Stimulated activated naive CD8-positive, alpha-beta T cell treated with anti-CD3 and anti-CD28 coated beads, Interleukin-15, Interleukin-2, amounts not matched to agents 100 U/mL and 50 U/mL, for 24 hours (primary cell): Measurements from ENCODE around the gene MDM2.
"Not testable (repeated sequence)": the region's sequence is repeated elsewhere in the genome, so short reads cannot be mapped to it uniquely, and the experiment has no call there.

Experiments used
- ATAC-seq: fragments of 150-1000 bp; cut with Tn5 transposase; one replicate; pipeline ENCODE4 v1.10.0; 2021
- DNase-seq: peaks from one replicate; pipeline ENCODE4 v3.0.0; 2021

MDM2 gene

DNA sequence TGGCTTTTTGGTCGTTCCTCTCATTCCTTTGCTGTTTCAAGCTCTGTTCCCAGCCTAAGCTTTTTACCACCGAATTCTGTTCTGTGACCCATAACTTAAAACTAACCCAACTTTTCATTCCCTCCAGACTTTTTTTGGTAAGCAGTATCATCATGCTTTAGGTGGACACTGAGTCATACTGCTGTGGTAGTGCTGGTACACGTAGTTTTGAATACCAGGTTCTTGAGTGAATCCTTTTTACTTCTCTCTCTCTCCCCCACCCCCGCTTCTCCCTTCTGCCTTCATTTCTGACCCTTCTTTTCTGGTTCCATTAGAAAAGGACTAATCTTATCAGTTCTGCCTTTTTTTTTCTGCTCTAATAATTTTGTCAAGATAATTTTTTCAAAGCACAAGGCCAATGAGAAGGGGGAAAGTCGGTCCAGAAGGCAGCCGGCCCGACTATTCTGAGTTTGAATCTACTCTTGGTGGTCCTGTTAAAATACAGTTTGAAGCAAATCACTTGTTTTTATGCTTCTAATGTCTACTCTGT lies 2.3 kb upstream of the MDM2 start:
- ATAC-seq, result no peak
- DNase-seq, result no peak

- DNase-seq (no peak), ATAC-seq (no peak)
Measured at GRCh38 chr12:68806488-68807237, 1.3 kb upstream of the MDM2 start.

GRCh38 chr12:68807274-68807575 lies 752 bp upstream of the MDM2 start:
- not testable (repeated sequence) for DNase-seq, ATAC-seq

DNA sequence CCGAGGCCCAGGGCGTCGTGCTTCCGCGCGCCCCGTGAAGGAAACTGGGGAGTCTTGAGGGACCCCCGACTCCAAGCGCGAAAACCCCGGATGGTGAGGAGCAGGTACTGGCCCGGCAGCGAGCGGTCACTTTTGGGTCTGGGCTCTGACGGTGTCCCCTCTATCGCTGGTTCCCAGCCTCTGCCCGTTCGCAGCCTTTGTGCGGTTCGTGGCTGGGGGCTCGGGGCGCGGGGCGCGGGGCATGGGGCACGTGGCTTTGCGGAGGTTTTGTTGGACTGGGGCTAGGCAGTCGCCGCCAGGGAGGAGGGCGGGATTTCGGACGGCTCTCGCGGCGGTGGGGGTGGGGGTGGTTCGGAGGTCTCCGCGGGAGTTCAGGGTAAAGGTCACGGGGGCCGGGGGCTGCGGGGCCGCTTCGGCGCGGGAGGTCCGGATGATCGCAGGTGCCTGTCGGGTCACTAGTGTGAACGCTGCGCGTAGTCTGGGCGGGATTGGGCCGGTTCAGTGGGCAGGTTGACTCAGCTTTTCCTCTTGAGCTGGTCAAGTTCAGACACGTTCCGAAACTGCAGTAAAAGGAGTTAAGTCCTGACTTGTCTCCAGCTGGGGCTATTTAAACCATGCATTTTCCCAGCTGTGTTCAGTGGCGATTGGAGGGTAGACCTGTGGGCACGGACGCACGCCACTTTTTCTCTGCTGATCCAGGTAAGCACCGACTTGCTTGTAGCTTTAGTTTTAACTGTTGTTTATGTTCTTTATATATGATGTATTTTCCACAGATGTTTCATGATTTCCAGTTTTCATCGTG lies 612 bp downstream of the MDM2 start:
- peak; percentile 60 for ATAC-seq
- DNase-seq, result peak; percentile 82

DNA sequence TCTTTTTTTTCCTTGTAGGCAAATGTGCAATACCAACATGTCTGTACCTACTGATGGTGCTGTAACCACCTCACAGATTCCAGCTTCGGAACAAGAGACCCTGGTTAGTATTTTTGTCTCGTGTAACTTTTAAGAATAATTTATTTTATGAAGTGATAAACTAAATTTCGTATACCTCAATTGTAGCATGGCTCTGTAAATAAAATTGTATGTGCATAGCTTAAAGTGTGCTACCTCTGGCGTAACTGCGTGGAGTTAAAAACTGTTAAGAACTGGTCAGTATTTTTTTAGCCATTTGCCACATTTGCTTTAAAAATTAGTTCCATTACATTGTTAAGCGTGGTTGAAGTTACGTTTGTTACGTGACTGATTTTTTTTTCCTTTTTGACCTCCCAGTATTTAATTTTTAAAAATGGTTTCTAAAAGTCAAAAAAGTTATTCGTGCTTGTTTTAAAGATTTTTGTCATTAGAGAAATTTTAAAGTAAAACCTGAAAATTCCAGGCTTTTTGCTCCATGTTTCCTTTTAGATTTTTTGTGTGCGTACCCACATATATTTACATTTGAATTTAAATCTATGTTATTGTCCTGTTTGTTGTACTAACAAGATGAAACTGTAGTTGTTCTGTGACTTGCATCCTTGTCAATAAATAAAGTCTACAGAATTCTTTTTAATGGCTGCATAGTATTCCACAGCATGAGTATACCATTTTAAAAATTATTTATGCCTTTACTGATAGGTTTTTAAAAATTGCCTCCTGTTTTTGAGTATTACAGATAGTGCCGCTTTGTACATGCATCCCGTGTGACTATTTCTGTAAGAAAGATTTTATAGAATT lies 1.4 kb downstream of the MDM2 start:
- DNase-seq (no peak), ATAC-seq (no peak)

DNA sequence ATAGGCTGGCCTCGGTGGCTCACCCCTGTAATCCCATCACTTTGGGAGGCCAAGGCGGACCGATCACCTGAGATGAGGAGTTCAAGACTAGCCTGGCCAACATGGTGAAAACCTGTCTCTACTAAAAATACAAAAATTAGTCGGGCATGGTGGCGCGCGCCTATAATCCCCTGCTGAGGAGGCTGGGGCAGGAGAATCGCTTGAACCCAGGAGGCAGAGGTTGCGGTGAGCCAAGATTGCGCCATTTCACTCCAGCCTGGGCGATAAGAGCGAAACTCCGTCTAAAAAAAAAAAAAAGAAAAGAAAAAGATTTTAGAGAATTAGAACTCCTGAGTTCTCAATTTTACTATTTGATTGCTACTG lies 2.0 kb downstream of the MDM2 start:
- not testable (repeated sequence) for ATAC-seq, DNase-seq

- DNase-seq, ATAC-seq: not testable (repeated sequence)
Measured at GRCh38 chr12:68811573-68811972, 3.6 kb downstream of the MDM2 start.

DNA sequence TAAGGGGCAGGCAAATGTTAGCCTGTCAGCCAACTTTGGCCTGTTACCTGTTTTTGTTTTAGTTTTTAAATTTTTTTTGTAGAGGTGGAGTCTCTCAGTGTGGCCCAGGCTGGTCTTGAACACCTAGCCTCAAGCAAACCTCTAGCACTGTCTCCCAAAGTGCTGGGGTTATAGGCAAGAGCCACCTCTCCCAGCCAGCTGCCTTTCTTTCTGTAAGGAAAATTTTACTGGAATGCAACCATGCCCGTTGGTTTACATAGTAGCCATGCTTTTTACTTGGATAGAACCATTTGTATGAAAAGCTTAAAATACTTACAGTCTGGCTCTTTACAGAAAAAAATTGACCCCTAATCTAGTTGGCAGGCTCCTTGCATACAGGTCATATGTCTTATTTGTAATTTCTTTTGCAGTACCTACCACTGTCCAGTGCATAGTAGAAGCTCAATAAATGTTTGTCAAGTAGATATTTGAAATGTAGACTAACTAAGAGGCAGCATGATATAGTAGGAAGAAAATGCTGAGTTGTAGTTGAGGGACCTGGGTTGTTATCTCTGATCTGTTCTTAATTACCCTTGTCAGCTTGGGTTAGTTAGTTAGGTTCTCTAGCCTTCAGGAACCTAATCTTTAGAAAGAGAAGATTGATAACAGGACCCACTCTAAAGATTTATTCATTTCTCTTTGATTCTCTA lies 4.7 kb downstream of the MDM2 start:
- no peak for DNase-seq
- ATAC-seq, result no peak

DNA sequence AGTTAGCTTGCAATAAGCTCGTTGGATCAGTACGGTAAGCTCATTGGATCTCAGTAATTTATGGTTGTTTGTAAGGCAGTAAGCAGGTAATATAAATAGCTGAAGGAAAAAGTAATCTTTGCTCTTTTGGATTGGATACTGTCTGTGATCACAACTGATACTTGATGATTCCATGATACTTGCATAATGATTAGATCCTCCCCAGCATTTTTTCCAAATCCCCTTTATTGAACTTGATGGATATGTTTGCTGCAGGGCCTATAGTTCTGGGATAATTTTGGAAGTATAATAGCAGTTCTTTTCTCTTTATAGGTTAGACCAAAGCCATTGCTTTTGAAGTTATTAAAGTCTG lies 5.2 kb downstream of the MDM2 start:
- no peak for DNase-seq
- ATAC-seq, result no peak

- ATAC-seq, result no peak
Measured at GRCh38 chr12:68814490-68815231, 6.7 kb downstream of the MDM2 start.

DNA sequence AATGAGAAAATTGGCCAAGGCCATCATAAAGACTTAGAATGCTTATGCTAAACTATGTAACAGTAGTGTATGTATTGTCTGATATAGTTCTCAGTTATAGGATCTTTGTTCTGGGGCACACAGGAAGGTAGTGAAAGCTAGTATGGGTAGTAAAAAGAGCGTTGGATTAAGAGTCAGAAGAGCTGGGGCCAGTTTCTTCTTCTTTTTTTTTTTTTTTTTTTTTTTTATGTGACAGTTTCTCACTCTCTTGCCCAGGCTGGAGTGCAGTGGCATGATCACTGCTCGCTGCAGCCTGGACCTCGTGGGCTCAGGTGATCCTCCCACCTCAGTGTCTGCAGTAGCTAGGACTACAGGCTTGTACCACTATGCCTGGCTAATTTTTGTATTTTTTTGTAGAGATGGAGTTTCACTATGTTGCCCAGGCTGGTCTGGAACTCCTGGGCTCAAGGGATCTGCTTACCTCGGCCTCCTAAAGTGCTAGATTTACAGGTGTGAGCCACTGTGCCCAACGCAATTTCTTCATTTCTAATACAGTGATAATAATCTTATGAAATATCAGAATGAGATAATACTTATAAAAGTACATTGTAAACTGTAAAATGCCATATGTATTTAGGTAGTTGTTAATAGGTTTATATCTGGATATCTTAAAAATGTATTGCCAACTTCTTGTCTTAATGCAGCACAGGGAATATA lies 7.4 kb downstream of the MDM2 start:
- ATAC-seq, result no peak

More at GRCh38 chr12:68814490-68815231, 6.7 kb downstream of the MDM2 start:
- DNase-seq, result no peak

GRCh38 chr12:68815928-68816800 lies 8.2 kb downstream of the MDM2 start:
- DNase-seq, result no peak
- no peak for ATAC-seq

More for the DNA sequence above, 7.4 kb downstream of the MDM2 start:
- no peak for DNase-seq

DNA sequence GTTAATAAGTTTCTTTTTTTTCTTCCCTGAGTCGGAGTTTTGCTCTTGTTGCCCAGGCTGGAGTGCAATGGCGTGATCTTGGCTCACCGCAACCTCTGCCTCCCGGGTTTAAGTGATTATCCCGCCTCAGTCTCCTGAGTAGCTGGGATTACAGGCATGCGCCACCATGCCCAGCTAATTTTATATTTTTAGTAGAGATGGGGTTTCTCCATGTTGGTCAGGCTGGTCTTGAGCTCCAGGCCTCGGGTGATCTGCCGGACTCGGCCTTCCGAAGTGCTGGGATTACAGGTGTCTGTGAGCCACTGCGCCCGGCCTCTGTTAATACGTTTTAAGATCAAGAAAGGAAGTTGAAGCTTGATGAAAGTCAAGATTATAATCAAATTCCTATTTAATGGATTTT lies 11.5 kb downstream of the MDM2 start:
- not testable (repeated sequence) for DNase-seq, ATAC-seq

DNA sequence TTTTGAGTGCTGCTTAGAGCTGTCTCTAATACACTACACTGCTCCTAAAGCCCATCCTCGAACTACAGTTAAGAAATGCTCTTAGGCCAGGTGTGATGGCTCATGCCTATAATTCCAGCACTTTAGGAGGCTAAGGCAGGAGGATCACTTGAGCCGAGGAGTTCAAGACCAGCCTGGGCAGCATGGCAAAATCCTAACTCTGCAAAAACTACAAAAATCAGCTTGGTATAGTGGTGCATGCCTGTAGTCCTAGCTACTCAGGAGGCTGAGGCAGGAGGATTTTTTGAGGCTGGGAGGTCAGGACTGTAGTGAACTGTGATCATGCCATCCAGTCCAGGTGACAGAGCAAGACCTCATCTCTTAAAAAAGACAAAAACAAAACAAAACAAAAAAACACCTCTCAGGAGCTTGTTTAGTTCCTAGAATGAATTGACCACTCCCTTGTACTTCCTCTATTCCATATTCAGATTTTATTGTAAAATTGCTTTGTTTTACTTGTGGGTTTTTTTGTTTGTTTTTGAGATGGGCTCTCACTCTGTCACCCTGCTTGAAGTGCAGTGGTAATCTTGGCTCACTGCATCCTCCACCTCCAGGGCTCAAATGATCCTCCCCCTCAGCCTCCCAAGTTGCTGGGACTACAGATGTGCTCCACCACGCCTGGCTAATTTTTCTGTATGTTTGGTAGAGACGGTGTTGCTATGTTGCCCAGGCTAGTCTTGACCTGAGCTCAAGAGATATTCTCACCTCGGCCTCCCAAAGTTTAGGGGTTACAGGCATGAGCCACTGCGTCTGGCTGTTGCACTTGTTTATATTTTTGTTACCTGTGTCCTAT lies 13.6 kb downstream of the MDM2 start:
- ATAC-seq (no peak), DNase-seq (no peak)

DNA sequence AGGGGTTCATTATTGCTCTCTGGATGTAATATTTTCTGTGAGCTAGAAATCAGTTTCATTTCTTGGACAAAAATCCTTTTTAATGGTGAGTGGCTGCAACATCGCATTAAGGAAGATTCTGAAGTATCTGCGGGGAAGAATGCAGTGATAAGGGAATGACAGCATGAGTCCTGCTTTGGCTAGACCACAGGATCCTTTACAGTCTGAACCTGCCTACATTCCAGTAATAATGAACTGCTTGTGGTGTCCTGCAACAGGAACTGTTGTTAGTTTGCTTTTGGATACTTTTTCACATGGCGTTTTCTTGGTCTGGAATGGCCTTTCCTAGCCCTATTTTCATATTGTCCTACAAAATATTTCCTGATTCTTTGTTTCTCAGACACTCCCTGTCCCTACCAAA lies 15.7 kb downstream of the MDM2 start:
- ATAC-seq, result no peak

DNA sequence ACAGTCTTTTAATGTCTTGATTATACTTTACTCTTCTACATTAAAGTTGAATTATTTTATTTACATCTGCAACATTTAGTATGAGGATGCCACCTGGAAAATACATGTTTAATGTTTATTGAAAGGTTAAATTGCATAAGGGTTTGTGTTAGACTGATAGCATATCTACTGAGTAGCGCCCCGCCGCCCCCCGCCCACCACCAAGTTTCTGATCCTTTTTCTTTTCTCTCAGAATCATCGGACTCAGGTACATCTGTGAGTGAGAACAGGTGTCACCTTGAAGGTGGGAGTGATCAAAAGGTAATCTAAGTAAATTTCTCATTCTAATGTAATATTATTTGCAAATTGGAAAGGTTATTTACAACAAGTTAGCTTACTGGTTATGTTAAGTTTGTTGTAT lies 16.2 kb downstream of the MDM2 start:
- ATAC-seq, result no peak
- DNase-seq, result no peak

More for the DNA sequence above, 15.7 kb downstream of the MDM2 start:
- no peak for DNase-seq

GRCh38 chr12:68824597-68825250 lies 16.7 kb downstream of the MDM2 start:
- ATAC-seq (no peak), DNase-seq (no peak)

DNA sequence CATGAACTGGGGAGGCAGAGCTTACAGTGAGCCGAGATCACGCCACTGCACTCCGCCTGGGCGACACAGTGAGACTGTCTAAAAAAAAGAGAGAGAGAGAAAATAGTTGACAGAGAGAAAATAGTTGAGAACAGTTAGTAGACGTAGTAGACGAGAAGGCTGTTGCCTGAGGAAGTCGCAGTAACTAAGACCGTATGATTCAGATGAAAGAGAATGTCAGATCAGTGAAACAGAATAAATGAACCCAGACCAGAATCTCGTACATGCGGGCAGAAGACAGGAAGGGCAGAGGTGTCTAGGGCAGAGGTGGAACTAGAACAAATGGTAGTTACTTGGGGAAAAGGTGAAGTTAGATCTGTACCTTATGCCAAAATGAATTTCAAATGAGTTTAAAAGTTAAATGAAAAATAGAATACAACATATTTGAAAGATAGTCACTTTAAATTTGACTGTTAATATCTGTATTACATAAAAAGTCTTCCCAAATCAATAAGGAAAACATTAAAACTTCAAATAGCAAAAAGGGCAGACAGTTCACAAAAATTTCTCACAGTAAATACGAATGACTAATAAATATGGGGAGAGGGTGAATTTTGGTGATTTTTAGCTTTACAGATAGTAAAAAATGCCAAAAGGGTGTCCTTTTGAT lies 17.7 kb downstream of the MDM2 start:
- ATAC-seq (no peak), DNase-seq (no peak)
